ENCODE results near the gene GAB3. TPM values are rescaled to one million over a fixed set of nuclear protein-coding genes. Genes with fewer than 3 reads are reported as not detected.
"Not testable (repeated sequence)": the region's sequence is repeated elsewhere in the genome, so short reads cannot be mapped to it uniquely, and the experiment has no call there.

Gene GAB3
- total RNA-seq, 1 experiment from 2014 or later = not detected

GRCh38 chrX:154628960-154629359 lies 121.9 kb downstream of the GAB3 start:
- H3K4me3 Mint-ChIP-seq (ENCODE audit: unreplicated experiment); intact Hi-C loops (cut with micrococcal nuclease; ENCODE audit: unreplicated experiment); H3K27me3 ChIP-seq (replicated peaks; ENCODE audit: control insufficient read depth, insufficient read depth, low read length); BruUV-seq (replicated peaks); H3K4me3 ChIP-seq (ENCODE audit: low read depth, low read length); H3K9me3 Mint-ChIP-seq (ENCODE audit: unreplicated experiment); H3K4me1 Mint-ChIP-seq (ENCODE audit: low read depth, unreplicated experiment); POLR2A ChIA-PET; H3K9me3 ChIP-seq; H3K27ac Mint-ChIP-seq (ENCODE audit: unreplicated experiment); DNase-seq; H3K36me3 Mint-ChIP-seq (ENCODE audit: insufficient read depth, unreplicated experiment); H3K27me3 Mint-ChIP-seq (ENCODE audit: insufficient read depth, unreplicated experiment); H3K36me3 ChIP-seq (ENCODE audit: control insufficient read depth, insufficient read depth, low read length); H3K4me1 ChIP-seq; CTCF ChIA-PET: not testable (repeated sequence)

Other genes starting within 250 kb of the GAB3 start
- 23.0 and 27.3 TPM in 2 replicates for gene FAM3A, start 234.8 kb downstream of the GAB3 start, total RNA-seq (2022)
- gene G6PD, start 204.2 kb downstream of the GAB3 start, total RNA-seq (2022) = 83.6 and 103 TPM in 2 replicates
- gene IKBKG, start 203.5 kb downstream of the GAB3 start, total RNA-seq (2022) = 28.6 and 29.3 TPM in 2 replicates
- not detected in 2 replicates for gene CTAG1A, start 165.9 kb downstream of the GAB3 start, total RNA-seq (2022)
- not detected in 2 replicates for gene CTAG1B, start 131.8 kb downstream of the GAB3 start, total RNA-seq (2022)
- gene CTAG2, start 97.5 kb downstream of the GAB3 start, total RNA-seq (2022) = not detected in 2 replicates
- gene DKC1, start 11.8 kb upstream of the GAB3 start, total RNA-seq (2022) = 106 and 107 TPM in 2 replicates
- 26.6 and 27.0 TPM in 2 replicates for gene MPP1, start 54.4 kb upstream of the GAB3 start, total RNA-seq (2022)
- gene SMIM9, start 83.6 kb upstream of the GAB3 start, total RNA-seq (2022) = not detected in 2 replicates
- 20.0 and 27.2 TPM in 2 replicates for gene F8A1, start 135.3 kb upstream of the GAB3 start, total RNA-seq (2022)

All from Caco-2 (cell line).